Stimulated activated naive CD8-positive, alpha-beta T cell treated with anti-CD3 and anti-CD28 coated beads, Interleukin-15, Interleukin-2, amounts not matched to agents 100 U/mL and 50 U/mL, for 24 hours (primary cell): ENCODE data around the gene PARP8.
"Not testable (repeated sequence)": the region's sequence is repeated elsewhere in the genome, so short reads cannot be mapped to it uniquely, and the experiment has no call there.

Experiments used
- ATAC-seq: fragments of 150-1000 bp; cut with Tn5 transposase; one replicate; pipeline ENCODE4 v1.10.0; 2021
- DNase-seq: peaks from one replicate; pipeline ENCODE4 v3.0.0; 2021

The PARP8 gene

DNA sequence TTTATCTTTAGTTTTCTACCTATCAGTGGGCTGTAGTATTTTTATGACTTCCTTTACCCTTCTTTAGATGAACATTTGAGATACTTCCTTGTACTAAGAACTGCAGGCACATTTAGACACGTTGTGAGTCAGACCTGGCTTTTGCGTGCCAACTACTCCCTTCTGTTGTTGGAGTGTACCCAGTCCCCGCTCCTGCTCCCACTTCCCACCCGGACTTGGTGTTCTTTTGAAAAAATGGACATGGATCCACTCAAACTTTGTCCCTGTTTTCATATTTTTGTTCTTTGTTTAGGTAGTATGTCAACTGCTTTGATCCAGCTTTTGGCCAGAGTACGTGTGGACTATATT is 60.7 kb downstream of the PARP8 start:
- DNase-seq: peak; percentile 43
- peak; percentile 81 for ATAC-seq

DNA sequence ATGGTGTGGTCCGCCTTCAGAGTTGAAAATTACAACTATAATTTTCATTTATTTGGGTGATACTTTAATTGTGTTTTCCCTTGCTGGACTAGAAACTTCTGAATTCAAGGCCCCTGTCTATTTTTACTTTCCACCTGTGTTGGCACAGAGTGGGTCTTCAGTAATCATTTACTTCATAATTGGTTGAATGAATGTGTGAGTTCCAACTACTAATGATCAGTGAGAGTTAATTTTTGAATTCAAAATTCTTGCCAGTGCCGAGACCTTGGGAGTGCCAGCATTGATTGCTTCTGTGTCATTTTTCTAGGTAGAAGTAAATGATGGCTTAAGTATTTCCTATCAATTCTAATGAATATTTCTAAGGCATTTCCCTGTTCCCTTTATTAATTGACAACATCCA is 61.4 kb downstream of the PARP8 start:
- no peak for ATAC-seq

DNA sequence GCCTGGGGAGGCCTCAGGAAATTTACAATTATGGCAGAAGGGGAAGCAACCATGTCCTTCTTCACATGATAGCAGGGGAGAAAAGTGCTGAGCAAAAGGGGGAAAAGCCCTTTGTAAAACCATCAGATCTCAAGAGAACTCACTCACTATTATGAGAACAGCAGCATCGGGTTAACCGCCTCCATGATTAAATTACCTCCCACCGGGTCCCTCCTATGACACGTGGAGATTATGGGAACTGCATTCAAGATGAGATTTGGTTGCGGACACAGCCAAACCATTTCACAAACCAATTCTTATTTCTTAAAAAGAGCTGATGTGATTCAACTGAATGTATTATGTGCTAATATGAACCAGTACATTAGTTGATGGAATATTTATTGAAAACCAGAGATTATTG is 63.9 kb downstream of the PARP8 start:
- ATAC-seq (no peak), DNase-seq (no peak)

More for the DNA sequence above, 61.4 kb downstream of the PARP8 start:
- DNase-seq: no peak

DNA sequence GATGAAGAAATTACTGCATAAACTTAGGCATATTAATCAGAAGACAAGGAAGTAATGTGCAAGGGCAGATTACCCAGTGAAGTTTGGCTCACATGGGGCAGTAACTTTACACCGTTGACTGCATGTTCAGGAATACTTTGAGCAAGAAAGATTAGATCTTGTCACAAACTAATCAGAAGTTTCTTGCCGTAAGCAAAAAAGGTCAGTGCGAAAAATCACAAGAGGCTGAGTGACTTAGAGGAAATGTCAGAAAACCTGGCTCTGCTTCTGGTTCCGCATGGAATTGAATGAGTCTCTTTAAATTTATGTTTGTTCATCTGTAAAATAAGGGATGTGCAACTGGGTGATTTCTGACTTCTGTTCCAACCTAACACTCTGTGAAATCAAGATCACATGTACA is 64.4 kb downstream of the PARP8 start:
- no peak for DNase-seq
- no peak for ATAC-seq

DNA sequence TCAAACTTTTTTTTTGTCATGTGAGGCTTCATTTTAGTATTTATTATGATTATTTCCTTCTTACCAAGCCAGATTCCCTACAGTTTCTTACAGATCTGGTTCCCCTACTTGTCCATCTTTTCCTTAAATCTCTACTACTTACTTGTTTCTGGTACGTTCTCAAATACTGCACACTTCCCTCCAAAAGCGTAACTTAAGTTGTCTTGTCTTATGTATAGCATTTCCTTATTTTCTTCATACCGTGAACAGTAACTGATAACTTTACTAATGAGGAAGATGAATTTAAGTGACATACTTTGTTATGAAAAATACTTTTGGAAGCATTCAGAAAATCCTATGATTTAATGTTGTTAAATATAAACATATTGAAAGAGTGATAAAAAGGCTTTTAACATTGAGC is 67.3 kb downstream of the PARP8 start:
- ATAC-seq (no peak), DNase-seq (no peak)

DNA sequence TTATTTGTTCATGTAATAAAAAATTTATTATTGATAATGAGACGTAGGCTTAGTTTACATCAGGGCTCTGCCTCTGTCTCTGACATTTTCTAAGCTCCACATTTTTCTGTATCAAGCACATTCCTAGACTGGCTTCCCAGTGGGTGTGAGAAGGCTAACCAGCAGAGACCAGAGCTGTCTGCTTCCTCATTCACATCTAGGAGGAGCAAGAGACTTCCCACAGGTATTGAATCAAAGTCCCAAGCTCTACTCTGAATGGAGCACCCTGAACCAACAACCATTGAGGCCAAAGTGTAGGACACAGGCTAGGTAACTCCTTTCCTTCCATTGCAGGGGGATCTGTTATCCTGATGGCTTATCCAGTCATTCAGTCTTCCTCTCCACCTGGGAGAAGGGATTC is 72.4 kb downstream of the PARP8 start:
- DNase-seq: no peak
- no peak for ATAC-seq

DNA sequence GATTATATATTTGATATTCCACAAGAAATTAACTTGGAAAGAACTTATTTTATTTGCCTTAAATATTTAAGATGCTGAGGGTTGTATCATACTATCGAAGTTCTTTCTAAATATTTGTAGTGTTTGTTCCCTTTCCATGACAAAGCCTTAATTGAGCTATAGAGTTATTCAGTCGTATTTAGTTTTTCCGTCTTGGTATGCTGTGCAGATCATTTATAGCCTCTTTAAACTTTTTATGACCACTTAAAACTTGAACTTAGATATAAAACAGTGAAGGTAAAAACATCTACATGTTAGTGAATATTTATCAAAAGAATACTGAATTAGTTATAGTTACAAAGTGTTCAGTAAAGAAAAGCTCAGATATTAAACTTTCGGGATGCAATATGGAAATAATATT is 74.4 kb downstream of the PARP8 start:
- ATAC-seq (no peak), DNase-seq (no peak)

DNA sequence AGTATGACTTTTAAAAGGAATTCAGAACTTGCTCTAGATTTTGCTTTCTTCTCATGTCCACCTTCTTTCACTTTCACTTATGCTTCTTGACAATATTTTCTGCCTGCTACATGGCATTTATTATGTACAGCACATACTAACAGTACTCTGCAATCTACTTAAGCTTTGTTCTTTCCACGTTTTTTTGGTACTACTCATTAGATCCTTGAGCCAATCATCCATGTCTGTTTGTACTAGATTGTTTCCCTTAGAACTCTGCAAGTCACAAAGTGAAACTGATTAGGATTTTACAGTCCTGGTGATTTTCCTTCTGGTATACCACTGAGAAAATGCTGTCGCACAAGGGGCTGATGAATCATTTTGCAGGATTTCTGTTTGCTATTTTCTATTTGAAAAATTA is 78.3 kb downstream of the PARP8 start:
- DNase-seq (no peak), ATAC-seq (peak; percentile 56)

DNA sequence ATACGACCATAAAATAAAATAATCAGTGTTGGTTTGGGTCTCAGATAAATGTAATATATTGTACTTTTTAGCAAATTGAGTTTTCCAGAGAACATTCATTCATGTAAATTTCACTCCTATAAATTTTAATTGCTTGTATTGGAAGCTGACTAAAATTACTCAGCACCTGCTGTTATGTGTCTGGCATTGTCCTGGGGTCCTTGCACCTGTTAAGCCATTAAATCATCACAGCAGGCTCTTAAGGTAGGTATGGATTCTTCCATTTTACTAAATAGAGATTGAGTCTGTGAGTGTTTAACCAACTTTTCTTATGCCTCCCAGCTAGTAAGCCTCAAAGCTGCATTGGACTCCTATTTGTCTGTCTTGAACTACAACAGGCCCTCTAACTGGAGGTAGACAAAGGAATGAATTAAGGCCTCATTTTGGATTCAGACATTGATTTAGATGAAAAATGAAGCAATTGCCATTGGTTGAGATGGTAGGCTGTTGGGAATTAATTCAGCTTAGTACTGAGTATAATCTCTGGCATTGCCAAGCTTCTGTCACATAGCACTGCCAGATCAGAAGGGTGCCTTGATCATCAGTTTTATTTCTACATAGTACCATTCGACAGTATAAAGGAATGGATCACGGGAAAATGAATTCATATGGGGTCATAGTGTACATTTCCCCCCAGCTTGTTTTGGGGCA is 78.9 kb downstream of the PARP8 start:
- ATAC-seq (peak; percentile 26), DNase-seq (no peak)

DNA sequence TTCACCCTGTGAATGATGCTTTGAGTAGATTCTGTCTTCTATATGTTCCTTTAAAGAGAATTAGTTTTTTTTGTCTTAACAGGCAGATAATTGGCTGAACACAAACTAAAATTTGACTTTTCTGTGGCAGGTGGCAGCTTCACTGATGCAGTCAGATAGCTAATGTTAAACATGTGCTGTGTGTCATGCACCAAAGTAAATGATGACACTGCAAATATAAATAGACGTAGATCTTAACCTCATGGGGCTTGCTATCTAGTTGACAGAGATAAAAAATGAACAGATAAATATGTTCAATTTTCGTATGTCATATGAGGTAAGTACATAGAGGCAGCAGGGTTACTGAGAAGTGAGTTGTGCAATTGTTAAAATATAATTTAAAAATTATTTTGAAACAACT is 82.7 kb downstream of the PARP8 start:
- ATAC-seq (no peak), DNase-seq (no peak)

DNA sequence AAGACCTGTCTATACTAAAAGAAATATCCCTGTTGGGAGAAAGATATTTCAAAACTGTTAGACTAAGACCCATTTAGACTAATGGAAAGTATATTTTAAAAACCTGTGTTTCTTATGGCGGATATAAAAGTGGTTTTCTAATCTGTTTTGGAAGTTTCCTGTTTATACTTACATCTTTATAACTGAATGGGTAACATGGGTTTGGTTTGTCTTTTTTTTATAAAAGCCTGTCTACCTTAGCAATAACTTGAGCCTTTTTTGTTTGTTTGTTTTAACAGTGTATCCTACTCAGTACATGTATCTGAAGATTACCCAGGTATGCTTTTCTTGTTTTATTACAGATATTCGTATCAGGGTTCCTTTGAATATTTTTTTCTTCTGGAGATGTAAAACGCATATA is 83.4 kb downstream of the PARP8 start:
- ATAC-seq (no peak), DNase-seq (no peak)

DNA sequence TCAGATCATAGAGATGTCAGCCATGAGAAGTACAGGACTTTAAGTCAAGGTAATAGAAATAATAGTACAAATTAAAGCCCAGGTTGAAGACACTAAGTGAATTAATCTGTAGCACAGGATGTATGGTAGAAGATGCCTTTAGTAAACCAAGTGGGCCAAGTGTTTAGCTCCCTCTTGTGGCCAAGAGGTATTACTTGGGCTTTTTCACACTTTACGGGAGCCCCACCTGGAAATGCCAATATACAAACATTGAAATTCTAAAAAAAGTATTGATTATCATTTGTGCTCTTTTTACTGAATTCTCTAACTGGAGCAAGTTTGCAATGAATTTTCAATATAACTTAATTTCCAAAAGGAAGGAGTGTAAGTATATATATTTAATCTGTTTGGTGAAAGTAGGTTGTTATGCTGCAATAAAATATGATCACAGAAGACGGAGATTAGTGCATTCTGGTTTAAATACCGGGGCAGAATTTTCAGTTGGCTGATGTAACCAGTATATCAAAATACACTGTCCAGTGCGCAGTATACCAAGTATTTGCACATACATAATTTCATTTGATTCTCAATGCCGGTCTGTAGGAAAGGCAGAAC is 84.7 kb downstream of the PARP8 start:
- DNase-seq (no peak), ATAC-seq (peak; percentile 86)

DNA sequence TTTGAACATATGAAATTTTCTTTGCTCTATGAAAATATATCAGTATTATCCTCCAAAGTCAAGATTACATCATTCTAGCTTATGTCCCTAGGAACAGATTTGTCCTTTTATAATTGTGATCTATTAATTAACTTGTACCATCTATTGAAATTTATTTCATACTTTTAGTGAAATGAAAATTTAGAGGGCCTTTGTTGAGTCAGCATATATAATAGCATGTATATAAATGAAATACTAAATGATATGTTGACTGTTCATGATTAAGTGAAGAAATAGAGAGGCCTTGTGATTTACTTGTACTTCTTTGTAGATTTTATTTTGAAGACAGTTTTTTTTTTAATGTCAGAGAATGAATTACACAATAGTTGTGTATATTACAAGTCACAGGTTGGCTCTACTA is 86.4 kb downstream of the PARP8 start:
- ATAC-seq (no peak), DNase-seq (no peak)

DNA sequence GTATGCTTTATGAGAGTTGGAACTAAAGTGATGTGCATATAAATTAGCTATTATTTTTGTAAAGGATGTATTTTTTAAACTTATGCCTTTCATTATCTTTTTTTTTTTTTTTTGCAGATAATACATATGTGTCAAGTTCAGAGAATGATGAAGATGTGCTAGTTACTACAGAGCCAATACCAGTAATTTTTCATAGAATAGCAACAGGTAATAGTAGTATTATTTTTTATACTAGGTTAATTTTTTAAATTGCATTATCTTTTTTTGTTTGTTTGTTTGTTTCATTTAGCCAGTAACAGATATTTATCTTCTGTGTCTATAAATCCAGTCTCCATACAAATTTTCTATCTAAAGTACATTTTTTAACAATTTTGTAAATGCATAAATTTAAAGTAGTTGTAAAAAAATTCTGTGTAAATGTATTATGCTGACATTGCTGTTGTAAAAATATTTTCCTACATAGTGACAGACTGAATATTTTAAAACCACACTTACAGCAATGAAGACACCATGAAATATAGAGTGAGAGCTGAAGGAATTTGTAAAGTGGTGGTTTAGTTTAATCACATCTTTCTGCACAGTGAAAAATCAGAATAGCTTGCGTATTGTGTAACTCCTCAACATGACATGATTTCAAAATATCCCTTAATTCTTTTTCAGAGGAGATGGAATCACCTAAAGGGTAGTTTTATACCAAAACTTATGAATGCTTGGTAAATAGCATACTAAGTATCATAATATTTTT is 93.3 kb downstream of the PARP8 start:
- DNase-seq: no peak
- no peak for ATAC-seq

DNA sequence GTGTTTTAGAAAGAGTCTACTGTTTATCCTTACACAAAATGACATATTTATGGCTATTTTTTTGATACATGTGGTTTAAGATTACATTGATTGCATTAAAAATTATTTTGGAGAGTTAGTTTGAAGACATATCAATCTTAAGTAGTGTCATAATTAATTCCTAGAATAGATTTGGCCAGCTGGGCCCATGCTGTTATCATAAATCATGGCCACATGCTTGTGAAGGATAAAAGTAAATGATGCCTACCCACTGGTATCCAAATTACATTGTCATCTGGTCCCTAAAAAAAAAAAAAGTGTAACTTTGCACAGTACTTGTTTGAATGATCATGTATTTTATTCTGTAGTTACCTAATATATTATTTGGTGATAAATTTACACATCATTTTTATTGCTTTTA is 96.9 kb downstream of the PARP8 start:
- DNase-seq (no peak), ATAC-seq (no peak)

DNA sequence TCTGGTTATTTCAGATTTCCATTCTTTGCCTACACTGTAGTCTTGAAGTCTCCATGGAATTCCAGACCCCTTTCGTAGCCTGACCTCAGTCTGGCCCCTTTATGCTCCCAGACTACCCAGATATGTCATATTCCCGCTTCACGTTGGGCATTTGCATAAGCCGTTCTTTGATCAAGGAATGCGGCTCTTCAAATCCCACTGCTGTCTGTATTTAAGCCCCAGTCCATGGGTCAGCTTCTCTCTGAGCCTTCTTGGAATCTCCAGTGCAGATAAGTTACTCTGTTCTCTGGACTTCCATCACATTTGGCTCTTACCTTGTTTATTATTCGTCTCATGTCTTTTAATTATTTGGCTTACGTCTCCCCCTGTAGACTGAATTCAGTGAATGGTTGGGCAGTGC is 97.4 kb downstream of the PARP8 start:
- DNase-seq (no peak), ATAC-seq (no peak)

DNA sequence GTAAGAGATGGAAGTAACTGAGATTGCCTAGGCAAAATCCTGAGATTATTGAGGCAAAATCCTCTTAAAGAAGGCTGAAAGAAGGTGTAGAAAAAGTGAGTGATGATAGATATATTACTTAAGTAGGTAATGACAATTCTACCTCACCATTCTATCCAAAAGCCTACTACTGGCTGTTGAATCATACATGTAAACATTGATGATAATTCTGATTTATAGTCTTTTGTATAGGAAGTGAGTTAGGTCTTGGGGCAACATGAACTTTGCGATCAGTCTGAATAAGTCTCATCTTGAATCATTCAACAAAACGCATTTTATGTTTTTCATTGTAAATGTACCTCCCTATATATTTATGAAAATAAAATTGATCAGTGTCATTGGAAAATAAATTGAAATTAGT is 99.6 kb downstream of the PARP8 start:
- no peak for DNase-seq
- no peak for ATAC-seq

DNA sequence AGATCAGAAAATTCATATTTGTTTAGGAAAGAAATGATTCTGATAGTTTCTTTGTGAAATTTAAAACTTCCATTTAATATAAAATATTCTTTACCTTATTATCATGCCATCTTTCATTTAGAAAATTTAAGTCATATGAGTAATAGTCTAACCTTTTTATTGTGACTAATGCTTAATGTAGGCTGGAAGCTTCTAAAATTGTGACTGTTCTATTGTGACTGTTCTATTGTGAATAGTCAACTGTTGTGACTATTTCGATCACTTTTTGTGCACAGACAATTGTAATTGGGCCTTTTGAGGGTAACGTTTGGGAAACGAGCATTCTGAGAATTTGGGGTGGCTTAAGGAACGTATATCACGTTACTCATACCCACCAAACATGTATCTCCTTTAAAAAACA is 100.0 kb downstream of the PARP8 start:
- ATAC-seq (peak; percentile 46), DNase-seq (no peak)

DNA sequence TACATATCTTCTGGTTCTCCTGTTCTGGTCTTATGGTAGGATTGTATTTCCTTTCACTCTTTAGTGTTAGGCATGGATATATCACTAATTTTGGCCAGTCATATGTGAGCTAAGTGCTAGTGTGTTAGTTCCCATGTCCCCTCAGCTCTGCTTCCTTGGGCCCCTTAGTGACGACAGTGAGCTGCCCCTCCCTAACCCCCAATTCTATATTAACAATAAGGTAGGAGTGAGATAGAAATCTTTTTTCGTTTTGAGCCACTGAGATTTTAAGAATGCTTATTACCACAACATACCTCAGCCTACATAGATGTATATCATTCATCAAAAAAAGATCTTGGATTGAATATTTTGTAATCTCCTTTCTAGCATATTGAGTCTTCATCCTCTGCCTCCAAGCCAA is 100.5 kb downstream of the PARP8 start:
- ATAC-seq (peak; percentile 46), DNase-seq (no peak)

DNA sequence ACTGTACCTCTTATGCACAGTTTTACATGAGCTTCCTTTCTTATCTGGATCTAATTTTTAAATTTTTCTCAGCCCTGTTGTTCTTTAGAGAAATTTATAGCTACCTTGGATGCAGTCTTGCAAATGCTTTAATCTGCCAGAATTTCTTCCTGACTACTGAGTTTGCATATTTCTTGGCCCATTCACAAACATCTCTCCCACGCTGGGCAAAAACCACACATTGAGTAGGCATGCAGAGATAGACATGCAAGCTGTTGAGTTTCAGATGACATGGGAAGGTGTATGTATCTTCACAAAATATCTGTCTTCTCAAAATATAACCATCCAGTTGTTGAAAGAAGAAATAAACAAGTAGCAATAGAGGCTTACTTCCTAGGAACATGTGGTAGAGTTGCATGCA is 101.2 kb downstream of the PARP8 start:
- no peak for ATAC-seq
- no peak for DNase-seq

DNA sequence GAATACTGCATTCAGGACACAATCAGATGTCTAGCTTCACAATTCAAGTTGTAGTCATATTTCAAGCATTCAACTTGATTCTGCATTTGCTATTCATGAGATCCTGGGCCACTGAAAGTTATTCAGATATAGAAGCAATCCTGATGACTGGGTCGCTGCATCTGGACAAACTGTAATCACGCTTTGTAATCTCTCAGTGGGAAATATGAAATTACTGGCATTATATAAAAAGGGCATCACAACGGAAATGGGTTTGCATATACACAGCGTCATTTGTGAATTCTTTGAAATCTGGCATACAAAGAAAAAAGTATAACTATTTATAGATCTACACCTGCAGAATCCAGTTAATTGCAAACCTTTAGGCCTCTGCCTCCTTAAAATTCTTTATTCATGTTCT is 102.2 kb downstream of the PARP8 start:
- no peak for ATAC-seq
- DNase-seq: no peak

DNA sequence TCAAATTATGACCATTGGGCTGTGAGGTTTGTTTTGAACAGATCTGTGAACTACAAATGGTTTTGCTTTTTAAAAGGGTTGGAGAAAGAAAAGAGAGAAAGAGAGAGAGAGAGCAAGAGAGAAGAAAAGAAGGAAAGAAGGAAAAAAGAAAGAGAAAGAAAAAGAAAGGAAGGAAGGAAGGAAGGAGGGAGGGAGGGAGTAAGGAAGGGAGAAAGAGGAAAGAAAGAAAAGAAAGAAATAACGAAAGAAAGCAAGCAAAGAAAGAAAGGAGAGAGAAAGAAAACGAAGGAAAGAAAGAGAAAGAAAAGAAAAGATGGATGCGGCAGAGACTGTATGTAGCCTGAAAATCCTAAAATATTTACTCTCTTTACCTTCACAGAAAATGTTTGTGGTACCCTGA is 104.0 kb downstream of the PARP8 start:
- no peak for DNase-seq
- no peak for ATAC-seq

DNA sequence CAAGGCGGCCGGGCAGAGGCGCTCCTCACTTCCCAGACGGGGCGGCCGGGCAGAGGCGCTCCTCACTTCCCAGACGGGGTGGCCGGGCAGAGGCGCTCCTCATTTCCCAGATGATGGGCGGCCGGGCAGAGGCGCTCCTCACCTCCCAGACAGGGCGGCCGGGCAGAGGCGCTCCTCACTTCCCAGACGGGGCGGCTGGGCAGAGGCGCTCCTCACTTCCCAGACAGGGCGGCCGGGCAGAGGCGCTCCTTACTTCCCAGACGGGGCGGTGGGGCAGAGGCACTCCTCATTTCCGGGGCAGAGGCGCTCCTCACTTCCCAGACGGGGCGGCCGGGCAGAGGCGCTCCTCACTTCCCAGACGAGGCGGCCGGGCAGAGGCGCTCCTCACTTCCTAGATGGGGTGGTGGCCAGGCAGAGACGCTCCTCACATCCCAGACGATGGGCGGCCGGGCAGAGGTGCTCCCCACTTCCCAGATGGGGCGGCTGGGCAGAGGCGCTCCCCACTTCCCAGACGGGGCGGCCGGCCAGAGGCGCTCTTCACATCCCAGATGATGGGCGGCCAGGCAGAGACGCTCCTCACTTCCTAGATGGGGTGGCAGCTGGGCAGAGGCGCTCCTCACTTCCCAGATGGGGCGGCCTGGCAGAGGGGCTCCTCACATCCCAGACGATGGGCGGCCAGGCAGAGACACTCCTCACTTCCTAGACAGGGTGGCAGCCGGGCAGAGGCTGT is 108.2 kb downstream of the PARP8 start:
- ATAC-seq, DNase-seq: not testable (repeated sequence)
